Adipocyte (in vitro differentiated cells): ENCODE measurements around the gene IFI27.
"Not testable (repeated sequence)": the region's sequence is repeated elsewhere in the genome, so short reads cannot be mapped to it uniquely, and the experiment has no call there.

Experiments
- DNase-seq: peaks from one replicate; pipeline ENCODE4 v3.0.0-alpha.2; 2015; ENCODE audit warnings: low read depth
- H3K27me3 ChIP-seq: replicated peaks from 2 replicates; pipeline ENCODE4 v1.7.0; 2013; ENCODE audit warnings: mild to moderate bottlenecking, low read length, moderate library complexity; ENCODE audit not compliant: control insufficient read depth, insufficient read depth
- H3K36me3 ChIP-seq: 2 replicates; pipeline ENCODE4 v1.7.0; 2013; ENCODE audit warnings: low read length, mild to moderate bottlenecking, moderate library complexity; ENCODE audit not compliant: control insufficient read depth, insufficient read depth, severe bottlenecking
- H3K4me1 ChIP-seq: 2 replicates; pipeline ENCODE4 v1.7.0; 2013; ENCODE audit warnings: mild to moderate bottlenecking, low read length, moderate library complexity; ENCODE audit not compliant: control insufficient read depth, insufficient read depth
- H3K4me3 ChIP-seq: 2 replicates; pipeline ENCODE4 v1.7.0; 2013; ENCODE audit warnings: mild to moderate bottlenecking, low read length, moderate library complexity
- H3K9ac ChIP-seq: 2 replicates; pipeline ENCODE4 v1.7.0; 2013; ENCODE audit warnings: mild to moderate bottlenecking, low read length, moderate library complexity
- H3K9me3 ChIP-seq: 2 replicates; pipeline ENCODE4 v1.7.0; 2013; ENCODE audit warnings: mild to moderate bottlenecking, low read length, moderate library complexity; ENCODE audit not compliant: control insufficient read depth

IFI27 gene

DNA sequence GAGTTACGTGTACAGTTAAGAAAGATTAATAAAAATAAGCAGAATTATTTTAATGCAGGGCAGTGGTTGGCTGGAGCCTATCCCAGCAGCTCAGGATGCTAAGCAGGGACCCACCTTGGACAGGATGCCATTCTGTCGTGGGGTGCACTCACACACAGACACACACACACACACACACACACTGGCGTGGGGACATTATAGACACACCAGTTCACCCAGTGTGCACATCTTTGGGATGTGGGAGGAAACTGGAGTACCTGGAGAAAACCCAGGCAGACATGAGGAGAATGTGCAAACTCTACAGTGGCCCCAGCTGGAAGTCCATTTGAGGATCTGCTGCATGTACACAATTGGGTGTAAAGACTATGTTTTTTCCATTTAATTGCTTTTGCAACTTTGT lies 31.7 kb downstream of the IFI27 start:
- Histone ChIP-seq H3K4me3 (no peak overlapping the region), H3K27me3 (peaks cover 25% of the 10 kb centered on the region), H3K9me3 (no peaks in the 10 kb centered on the region), H3K36me3 (no peaks in the 10 kb centered on the region), H3K9ac (no peak overlapping the region), H3K4me1 (no peaks in the 10 kb centered on the region)
- no peak for DNase-seq

DNA sequence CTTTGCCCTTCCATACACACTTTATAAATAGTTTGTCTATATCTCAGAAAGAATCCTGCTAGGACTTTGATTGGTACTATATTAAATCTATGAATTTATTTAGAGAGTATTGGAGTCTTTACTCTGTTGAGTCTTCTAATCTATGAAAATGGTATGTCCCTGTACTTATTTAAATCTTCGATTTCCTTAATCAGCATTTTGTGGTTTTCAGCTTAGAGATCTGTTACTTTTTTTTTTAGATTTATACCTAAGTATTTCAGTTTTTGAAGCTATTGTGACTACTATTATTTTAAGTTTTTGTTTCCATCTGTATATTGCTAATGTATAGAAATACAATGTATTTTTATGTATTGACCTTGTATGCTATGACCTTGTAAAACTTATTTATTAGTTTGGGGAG lies 32.3 kb downstream of the IFI27 start:
- DNase-seq = no peak
- Histone ChIP-seq H3K4me3 (no peak overlapping the region), H3K9me3 (no peaks in the 10 kb centered on the region), H3K4me1 (no peaks in the 10 kb centered on the region), H3K27me3 (peaks cover 23% of the 10 kb centered on the region), H3K36me3 (no peaks in the 10 kb centered on the region), H3K9ac (no peak overlapping the region)

DNA sequence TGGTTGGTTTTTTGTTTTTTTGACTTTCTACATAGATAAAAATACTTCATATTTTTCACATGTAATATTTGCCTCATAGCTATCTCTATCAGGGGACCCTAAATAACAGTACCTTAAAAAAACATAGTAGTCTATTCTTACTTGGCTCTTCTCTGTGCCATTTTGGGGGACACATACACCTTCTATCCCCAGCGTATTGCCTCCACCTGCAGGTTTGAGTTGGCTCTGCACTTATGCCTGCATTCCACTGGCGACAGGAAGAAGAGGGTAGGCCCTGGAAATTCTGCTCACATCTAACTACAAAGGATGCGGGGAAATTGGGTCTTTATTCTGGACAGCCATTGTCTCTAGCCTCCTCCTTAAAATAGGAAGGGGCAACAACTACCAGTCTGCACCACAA lies 32.7 kb downstream of the IFI27 start:
- Histone ChIP-seq H3K4me1 (no peaks in the 10 kb centered on the region), H3K36me3 (no peaks in the 10 kb centered on the region), H3K9me3 (no peaks in the 10 kb centered on the region), H3K9ac (no peak overlapping the region), H3K4me3 (no peak overlapping the region), H3K27me3 (peaks cover 19% of the 10 kb centered on the region)
- DNase-seq = no peak

- DNase-seq = no peak
- peaks cover 15% of the 10 kb centered on the region for H3K27me3 ChIP-seq
- H3K4me1 ChIP-seq = no peaks in the 10 kb centered on the region
- H3K4me3 ChIP-seq = no peak overlapping the region
- no peak overlapping the region for H3K9ac ChIP-seq
- H3K36me3 ChIP-seq = no peaks in the 10 kb centered on the region
- H3K9me3 ChIP-seq = no peaks in the 10 kb centered on the region
Measured at GRCh38 chr14:94143711-94144110, 33.2 kb downstream of the IFI27 start.

GRCh38 chr14:94144765-94145164 lies 34.2 kb downstream of the IFI27 start:
- Histone ChIP-seq H3K36me3 (no peaks in the 10 kb centered on the region), H3K4me1 (no peaks in the 10 kb centered on the region), H3K9me3 (no peaks in the 10 kb centered on the region), H3K9ac (no peak overlapping the region), H3K4me3 (no peak overlapping the region), H3K27me3 (peaks cover 6% of the 10 kb centered on the region)
- no peak for DNase-seq

DNA sequence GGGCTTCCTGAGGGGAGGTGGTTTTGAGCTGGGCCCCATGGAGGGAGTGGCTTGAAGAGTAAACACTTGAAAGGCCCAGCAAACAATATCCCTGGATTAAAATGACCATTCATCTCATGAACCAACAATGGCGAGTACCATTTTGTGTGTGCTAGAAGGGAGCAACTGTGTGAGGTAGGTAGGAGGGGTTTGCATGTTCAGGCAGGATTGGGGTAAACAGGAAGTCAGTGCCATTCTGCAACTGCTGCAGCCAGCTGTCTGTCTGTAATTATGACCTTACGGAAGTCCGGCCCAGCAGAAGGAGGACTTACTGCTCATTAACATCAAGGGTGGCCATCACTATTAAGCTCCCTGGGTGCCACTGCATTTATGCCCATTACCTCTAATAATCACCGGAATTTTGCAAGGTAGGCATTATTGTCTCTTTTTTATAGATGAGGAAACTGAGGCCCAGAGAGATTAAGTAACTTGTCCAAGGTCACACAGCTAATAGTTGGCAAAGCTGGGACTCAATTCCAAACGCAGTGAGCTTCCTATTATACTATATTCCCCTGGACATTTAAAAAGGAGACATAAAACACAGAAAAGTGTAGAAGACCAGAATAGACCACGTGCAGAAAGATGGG lies 35.5 kb downstream of the IFI27 start:
- Histone ChIP-seq H3K27me3 (no peaks in the 10 kb centered on the region), H3K36me3 (no peaks in the 10 kb centered on the region), H3K9me3 (no peaks in the 10 kb centered on the region), H3K9ac (no peak overlapping the region), H3K4me1 (no peaks in the 10 kb centered on the region), H3K4me3 (no peak overlapping the region)
- no peak for DNase-seq

GRCh38 chr14:94152676-94153075 lies 42.1 kb downstream of the IFI27 start:
- Histone ChIP-seq H3K36me3 (no peaks in the 10 kb centered on the region), H3K9ac (no peak overlapping the region), H3K9me3 (peaks cover 13% of the 10 kb centered on the region), H3K4me1 (no peaks in the 10 kb centered on the region), H3K4me3 (no peak overlapping the region), H3K27me3 (peaks cover 38% of the 10 kb centered on the region)
- DNase-seq = no peak

DNA sequence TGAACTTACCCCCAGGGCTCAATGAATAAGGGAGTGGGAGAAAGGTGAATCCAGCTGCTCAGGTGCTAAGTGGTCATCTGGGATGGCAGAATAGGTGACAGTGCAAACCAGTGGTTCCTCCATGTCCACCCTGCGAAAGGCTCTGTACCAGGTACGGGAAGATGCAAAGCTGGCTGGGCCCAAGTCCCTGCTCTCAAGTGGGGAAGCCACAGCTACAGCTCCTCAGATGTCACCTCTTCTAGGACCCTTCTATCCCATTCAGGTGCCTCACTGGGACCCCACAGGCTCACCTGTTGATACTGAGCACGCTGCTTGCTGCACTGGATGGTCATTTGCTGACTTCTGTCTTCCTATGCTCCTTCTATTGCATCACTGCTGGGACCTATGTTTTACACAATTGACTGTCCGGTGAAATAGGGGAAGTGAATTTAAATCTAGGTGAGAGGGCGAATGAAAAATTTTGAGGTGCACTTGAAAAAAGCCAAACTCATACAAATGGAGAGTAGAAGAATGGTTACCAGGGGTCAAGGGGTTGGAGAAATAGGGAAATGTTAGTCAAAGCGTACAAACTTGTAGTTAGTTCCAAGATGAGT lies 43.3 kb downstream of the IFI27 start:
- H3K9me3 ChIP-seq = peaks cover 13% of the 10 kb centered on the region
- no peaks in the 10 kb centered on the region for H3K36me3 ChIP-seq
- H3K4me3 ChIP-seq = no peak overlapping the region
- H3K4me1 ChIP-seq = no peaks in the 10 kb centered on the region
- H3K27me3 ChIP-seq = peaks cover 47% of the 10 kb centered on the region
- no peak for DNase-seq
- H3K9ac ChIP-seq = no peak overlapping the region

- DNase-seq, H3K4me1 ChIP-seq, H3K36me3 ChIP-seq, H3K9ac ChIP-seq, H3K4me3 ChIP-seq: not testable (repeated sequence)
- peaks cover 50% of the 10 kb centered on the region for H3K27me3 ChIP-seq
- H3K9me3 ChIP-seq = peaks cover 13% of the 10 kb centered on the region
Measured at GRCh38 chr14:94156143-94156542, 45.6 kb downstream of the IFI27 start.

DNA sequence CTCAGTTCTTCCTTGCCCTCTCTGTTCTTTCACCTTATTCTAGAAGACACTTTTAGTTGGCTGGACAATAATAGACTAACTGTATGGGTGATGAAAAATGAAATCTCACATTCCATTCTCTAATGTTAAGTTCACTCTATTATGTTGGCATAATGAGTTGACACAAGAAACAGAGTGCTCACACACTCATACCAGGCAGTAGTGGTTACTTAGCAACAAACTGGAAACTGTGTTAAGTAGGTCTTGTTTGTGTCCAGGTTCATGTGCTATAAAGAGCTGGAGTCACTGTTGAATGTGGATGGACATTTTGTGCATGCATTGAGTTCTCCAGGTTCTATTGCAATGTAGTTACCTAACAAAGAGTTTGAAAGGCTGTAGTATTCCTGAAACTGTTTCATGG lies 46.7 kb downstream of the IFI27 start:
- H3K9ac ChIP-seq = no peak overlapping the region
- H3K36me3 ChIP-seq = no peaks in the 10 kb centered on the region
- peaks cover 13% of the 10 kb centered on the region for H3K9me3 ChIP-seq
- no peak for DNase-seq
- peaks cover 45% of the 10 kb centered on the region for H3K27me3 ChIP-seq
- no peaks in the 10 kb centered on the region for H3K4me1 ChIP-seq
- H3K4me3 ChIP-seq = no peak overlapping the region

- DNase-seq = no peak
- Histone ChIP-seq H3K36me3 (no peaks in the 10 kb centered on the region), H3K9ac (no peak overlapping the region), H3K27me3 (peaks cover 33% of the 10 kb centered on the region), H3K4me1 (no peaks in the 10 kb centered on the region), H3K4me3 (no peak overlapping the region), H3K9me3 (peaks cover 13% of the 10 kb centered on the region)
Measured at GRCh38 chr14:94158239-94158883, 47.8 kb downstream of the IFI27 start.
